Measurements from ENCODE around the gene ZBTB42. TPM values are rescaled to one million over a fixed set of nuclear protein-coding genes. Genes with fewer than 3 reads are reported as not detected.

Gene ZBTB42
- total RNA-seq, 1 donor from 2014 or later = 2.4 TPM

DNA sequence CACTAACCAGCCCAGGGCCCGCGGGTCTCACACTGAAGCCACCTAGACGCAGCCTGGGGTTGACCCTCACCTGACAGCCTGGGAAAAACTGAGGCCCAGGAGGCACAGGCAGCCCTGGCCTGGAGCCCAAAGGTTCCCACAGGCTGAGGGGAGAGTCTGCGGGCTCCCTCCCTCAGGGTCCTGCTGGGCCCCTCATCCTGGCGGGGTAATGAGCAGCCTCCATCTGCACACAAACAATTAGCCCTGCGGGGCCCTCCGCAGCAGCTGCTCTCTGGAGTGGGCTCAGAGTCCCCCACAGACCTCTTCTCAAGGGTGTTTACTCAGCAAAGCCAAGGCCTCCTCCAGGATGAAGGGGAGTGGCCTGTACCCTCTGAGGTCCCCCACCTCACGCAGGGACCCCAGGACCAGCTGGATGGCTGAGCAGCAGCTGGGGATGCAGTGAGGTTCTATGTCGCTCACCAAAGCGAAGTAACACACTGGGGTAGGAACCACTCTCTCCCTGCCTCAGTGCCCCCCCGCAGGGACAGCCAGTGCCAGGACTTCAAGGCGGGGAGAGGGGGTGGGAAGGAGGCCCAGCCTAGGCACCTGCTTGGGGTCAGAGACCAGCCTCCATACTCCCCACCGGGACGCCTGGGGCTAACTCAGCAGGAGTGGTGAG lies 12.6 kb upstream of the ZBTB42 start:
- Mint-ChIP-seq H3K9me3 (ENCODE audit: unreplicated experiment) (no peaks in the 10 kb centered on the region), H3K27ac (ENCODE audit: unreplicated experiment) (no peak overlapping the region), H3K27me3 (ENCODE audit: unreplicated experiment) (peaks cover 9% of the 10 kb centered on the region), H3K4me3 (ENCODE audit: unreplicated experiment) (no peak overlapping the region), H3K36me3 (ENCODE audit: low read depth, unreplicated experiment) (peaks cover 4% of the 10 kb centered on the region), H3K4me1 (ENCODE audit: unreplicated experiment) (peaks cover under 1% of the 10 kb centered on the region)
- TF ChIP-seq, protein P1, sequence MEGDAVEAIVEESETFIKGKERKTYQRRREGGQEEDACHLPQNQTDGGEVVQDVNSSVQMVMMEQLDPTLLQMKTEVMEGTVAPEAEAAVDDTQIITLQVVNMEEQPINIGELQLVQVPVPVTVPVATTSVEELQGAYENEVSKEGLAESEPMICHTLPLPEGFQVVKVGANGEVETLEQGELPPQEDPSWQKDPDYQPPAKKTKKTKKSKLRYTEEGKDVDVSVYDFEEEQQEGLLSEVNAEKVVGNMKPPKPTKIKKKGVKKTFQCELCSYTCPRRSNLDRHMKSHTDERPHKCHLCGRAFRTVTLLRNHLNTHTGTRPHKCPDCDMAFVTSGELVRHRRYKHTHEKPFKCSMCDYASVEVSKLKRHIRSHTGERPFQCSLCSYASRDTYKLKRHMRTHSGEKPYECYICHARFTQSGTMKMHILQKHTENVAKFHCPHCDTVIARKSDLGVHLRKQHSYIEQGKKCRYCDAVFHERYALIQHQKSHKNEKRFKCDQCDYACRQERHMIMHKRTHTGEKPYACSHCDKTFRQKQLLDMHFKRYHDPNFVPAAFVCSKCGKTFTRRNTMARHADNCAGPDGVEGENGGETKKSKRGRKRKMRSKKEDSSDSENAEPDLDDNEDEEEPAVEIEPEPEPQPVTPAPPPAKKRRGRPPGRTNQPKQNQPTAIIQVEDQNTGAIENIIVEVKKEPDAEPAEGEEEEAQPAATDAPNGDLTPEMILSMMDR (IDR thresholded peaks at IDR 0.05; ENCODE audit: unreplicated experiment) = no peak
- no peak for DNase-seq (ENCODE audit: low spot score)

DNA sequence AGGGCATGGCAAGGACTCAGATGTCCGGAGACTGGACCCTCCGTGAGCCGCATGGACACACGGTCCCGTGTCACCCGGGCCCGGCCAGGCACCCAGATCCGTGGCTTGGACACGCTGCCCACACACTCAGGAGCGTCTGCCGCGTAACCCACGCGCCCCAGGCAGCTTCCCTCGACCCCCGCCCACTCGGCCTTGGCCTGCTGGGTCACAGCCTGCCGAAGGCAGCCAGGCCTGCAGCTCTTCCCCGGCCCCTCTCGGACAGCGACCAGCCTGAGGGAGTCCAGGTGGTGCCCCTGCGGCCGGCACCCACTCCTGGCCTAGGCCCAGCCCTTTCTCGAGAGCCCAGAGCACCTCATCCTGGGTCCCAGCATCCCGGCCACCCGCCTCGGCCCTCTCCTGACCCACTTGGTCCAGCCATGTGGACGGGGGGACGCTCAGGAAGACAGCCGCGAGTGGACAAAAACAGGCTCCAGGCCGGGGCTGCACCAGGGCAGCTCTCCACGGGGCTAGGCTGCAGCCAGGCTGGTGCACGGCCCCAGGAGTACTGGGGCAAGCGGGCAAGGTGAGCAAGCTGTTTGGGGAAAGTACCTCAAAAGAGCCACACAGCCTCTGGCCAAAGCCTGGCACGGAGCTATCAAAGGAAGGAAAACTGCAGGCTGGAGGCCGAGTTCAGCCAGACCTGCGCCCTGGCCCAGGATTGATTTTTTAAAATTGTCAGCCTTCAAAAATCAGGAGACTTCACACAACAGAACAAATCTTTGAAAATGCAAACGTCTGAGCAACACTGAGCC lies 11.8 kb upstream of the ZBTB42 start:
- peaks cover 12% of the 10 kb centered on the region for H3K27me3 Mint-ChIP-seq (ENCODE audit: unreplicated experiment)
- H3K4me1 Mint-ChIP-seq (ENCODE audit: unreplicated experiment) = peaks cover 8% of the 10 kb centered on the region
- peaks cover 9% of the 10 kb centered on the region for H3K36me3 Mint-ChIP-seq (ENCODE audit: low read depth, unreplicated experiment)
- no peak for DNase-seq (ENCODE audit: low spot score)
- H3K4me3 Mint-ChIP-seq (ENCODE audit: unreplicated experiment) = no peak overlapping the region
- no peaks in the 10 kb centered on the region for H3K9me3 Mint-ChIP-seq (ENCODE audit: unreplicated experiment)
- H3K27ac Mint-ChIP-seq (ENCODE audit: unreplicated experiment) = no peak overlapping the region
- TF ChIP-seq, protein P1 (IDR thresholded peaks at IDR 0.05; ENCODE audit: unreplicated experiment) = no peak

DNA sequence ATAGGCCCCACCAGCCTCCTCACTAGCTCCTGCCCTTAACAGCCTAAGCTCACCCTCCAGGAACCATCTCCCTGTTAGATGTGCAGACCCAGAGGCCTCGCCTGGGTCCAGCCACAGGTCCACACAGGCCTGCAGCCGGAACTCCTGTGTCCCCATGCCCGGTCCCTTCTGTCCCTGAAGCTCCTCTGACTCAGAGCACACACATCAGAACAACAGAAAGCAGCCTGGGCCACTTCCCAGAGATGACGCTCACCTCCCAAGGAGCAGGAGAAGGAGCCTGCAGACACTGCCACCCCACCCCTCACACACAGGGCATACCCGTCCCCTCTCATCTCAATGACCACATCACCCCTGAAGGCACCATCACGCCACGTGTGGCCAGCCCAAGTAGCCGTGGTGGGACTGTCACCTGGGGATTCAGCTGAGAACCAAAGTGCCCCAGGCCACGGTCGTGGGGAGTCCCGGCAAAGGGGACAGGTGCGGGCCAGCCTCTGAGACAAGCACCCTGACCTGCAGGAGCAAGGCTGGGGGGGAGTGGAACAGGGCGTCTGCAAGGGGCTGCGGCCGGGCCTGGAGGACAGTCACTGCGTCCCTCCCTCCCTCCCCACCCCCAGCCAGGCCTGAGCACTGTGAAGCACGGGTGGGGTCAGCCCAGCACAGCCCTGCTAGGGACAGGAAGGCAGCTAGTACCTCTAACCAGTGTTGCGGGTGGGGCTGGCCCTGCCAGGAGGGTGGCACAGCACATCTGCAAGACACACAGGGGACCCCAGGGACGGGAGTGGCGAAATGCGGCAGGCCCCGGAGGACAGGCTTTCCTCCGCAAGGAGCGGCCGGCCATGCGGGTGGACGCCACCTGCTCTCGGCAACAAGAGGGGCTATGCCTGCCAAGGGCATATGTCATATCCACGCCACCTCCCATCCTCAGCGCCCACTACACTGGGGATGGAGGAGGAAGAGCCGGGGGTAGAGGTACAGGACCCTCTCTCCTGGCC lies 10.9 kb upstream of the ZBTB42 start:
- Mint-ChIP-seq H3K4me1 (ENCODE audit: unreplicated experiment) (peaks cover 14% of the 10 kb centered on the region), H3K4me3 (ENCODE audit: unreplicated experiment) (no peak overlapping the region), H3K36me3 (ENCODE audit: low read depth, unreplicated experiment) (peaks cover 9% of the 10 kb centered on the region), H3K9me3 (ENCODE audit: unreplicated experiment) (no peaks in the 10 kb centered on the region), H3K27me3 (ENCODE audit: unreplicated experiment) (peaks cover 12% of the 10 kb centered on the region), H3K27ac (ENCODE audit: unreplicated experiment) (no peak overlapping the region)
- TF ChIP-seq, protein P1 (IDR thresholded peaks at IDR 0.05; ENCODE audit: unreplicated experiment) = no peak
- no peak for DNase-seq (ENCODE audit: low spot score)

DNA sequence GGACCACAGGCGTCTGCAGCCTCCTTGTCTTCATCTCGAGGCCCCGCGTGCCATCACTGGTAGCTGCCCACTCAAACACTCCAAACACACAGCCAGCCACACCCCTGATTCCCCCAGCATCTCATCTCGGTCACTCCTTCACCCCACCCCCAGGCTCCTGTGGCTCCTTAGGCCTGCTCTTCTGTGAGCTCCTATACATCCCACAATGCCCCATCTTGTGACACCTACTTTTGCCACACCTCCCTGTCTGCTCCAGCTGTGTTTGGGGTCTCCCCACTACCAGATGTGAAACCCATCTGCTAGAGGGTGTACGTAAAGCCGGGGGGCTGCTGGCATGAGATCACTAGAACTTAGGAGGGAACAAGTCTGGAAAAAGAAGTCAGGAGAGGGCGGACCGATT lies 9.5 kb upstream of the ZBTB42 start:
- Mint-ChIP-seq H3K4me3 (ENCODE audit: unreplicated experiment) (no peak overlapping the region), H3K4me1 (ENCODE audit: unreplicated experiment) (peaks cover 18% of the 10 kb centered on the region), H3K27ac (ENCODE audit: unreplicated experiment) (no peak overlapping the region), H3K27me3 (ENCODE audit: unreplicated experiment) (peaks cover 15% of the 10 kb centered on the region), H3K36me3 (ENCODE audit: low read depth, unreplicated experiment) (peaks cover 9% of the 10 kb centered on the region), H3K9me3 (ENCODE audit: unreplicated experiment) (no peaks in the 10 kb centered on the region)
- DNase-seq (ENCODE audit: low spot score) = no peak
- TF ChIP-seq, protein P1 (IDR thresholded peaks at IDR 0.05; ENCODE audit: unreplicated experiment) = no peak
